Measurements from ENCODE around the gene MMP15.

Gene MMP15

GRCh38 chr16:58051296-58051695 lies 25.7 kb downstream of the MMP15 start:
- Histone ChIP-seq H3K36me3 (replicated peaks) (no peaks in the 10 kb centered on the region), H3K4me3 (ENCODE audit: low read depth, low read length) (no peak overlapping the region), H3K27ac (no peak overlapping the region), H3K27me3 (replicated peaks) (no peaks in the 10 kb centered on the region)
- no peak for DNase-seq
- no peak for TF ChIP-seq CTCF (IDR thresholded peaks at IDR 0.05; ENCODE audit: low read depth, low read length, missing control alignments)
- in situ Hi-C loops (cut with HindIII; ENCODE audit: low pct_ligation_motif_present, low sequenced_read_pairs) = no loop called here

GRCh38 chr16:58051821-58052603 lies 26.5 kb downstream of the MMP15 start:
- H3K27me3 ChIP-seq (replicated peaks) = no peaks in the 10 kb centered on the region
- DNase-seq = no peak
- in situ Hi-C loops (cut with HindIII; ENCODE audit: low pct_ligation_motif_present, low sequenced_read_pairs) = no loop called here
- H3K4me3 ChIP-seq (ENCODE audit: low read depth, low read length) = no peak overlapping the region
- no peaks in the 10 kb centered on the region for H3K36me3 ChIP-seq (replicated peaks)
- TF ChIP-seq CTCF (IDR thresholded peaks at IDR 0.05; ENCODE audit: low read depth, low read length, missing control alignments) = no peak
- no peak overlapping the region for H3K27ac ChIP-seq

GRCh38 chr16:58053682-58054005 lies 28.1 kb downstream of the MMP15 start:
- DNase-seq = no peak
- Histone ChIP-seq H3K27me3 (replicated peaks) (no peaks in the 10 kb centered on the region), H3K36me3 (replicated peaks) (no peaks in the 10 kb centered on the region), H3K27ac (no peak overlapping the region), H3K4me3 (ENCODE audit: low read depth, low read length) (no peak overlapping the region)
- in situ Hi-C loops (cut with HindIII; ENCODE audit: low pct_ligation_motif_present, low sequenced_read_pairs) = no loop called here
- no peak for TF ChIP-seq CTCF (IDR thresholded peaks at IDR 0.05; ENCODE audit: low read depth, low read length, missing control alignments)

GRCh38 chr16:58054289-58054688 lies 28.7 kb downstream of the MMP15 start:
- Histone ChIP-seq H3K27me3 (replicated peaks) (no peaks in the 10 kb centered on the region), H3K36me3 (replicated peaks) (no peaks in the 10 kb centered on the region), H3K4me3 (ENCODE audit: low read depth, low read length) (no peak overlapping the region), H3K27ac (no peak overlapping the region)
- in situ Hi-C loops (cut with HindIII; ENCODE audit: low pct_ligation_motif_present, low sequenced_read_pairs) = no loop called here
- no peak for TF ChIP-seq CTCF (IDR thresholded peaks at IDR 0.05; ENCODE audit: low read depth, low read length, missing control alignments)
- DNase-seq = no peak

- no peak for TF ChIP-seq CTCF (IDR thresholded peaks at IDR 0.05; ENCODE audit: low read depth, low read length, missing control alignments)
- Histone ChIP-seq H3K27ac (no peak overlapping the region), H3K36me3 (replicated peaks) (no peaks in the 10 kb centered on the region), H3K27me3 (replicated peaks) (no peaks in the 10 kb centered on the region), H3K4me3 (ENCODE audit: low read depth, low read length) (no peak overlapping the region)
- in situ Hi-C loops (cut with HindIII; ENCODE audit: low pct_ligation_motif_present, low sequenced_read_pairs) = no loop called here
- no peak for DNase-seq
Observed at GRCh38 chr16:58056580-58056979, 31.0 kb downstream of the MMP15 start.

GRCh38 chr16:58057121-58057520 lies 31.6 kb downstream of the MMP15 start:
- TF ChIP-seq CTCF (IDR thresholded peaks at IDR 0.05; ENCODE audit: low read depth, low read length, missing control alignments) = no peak
- Histone ChIP-seq H3K36me3 (replicated peaks) (no peaks in the 10 kb centered on the region), H3K4me3 (ENCODE audit: low read depth, low read length) (no peak overlapping the region), H3K27ac (no peak overlapping the region), H3K27me3 (replicated peaks) (no peaks in the 10 kb centered on the region)
- in situ Hi-C loops (cut with HindIII; ENCODE audit: low pct_ligation_motif_present, low sequenced_read_pairs) = no loop called here
- no peak for DNase-seq

Data from brain microvascular endothelial cell (primary cell).